Nephron (organoid): Measurements from ENCODE around the gene PSMC5.
"Not testable (repeated sequence)": the region's sequence is repeated elsewhere in the genome, so short reads cannot be mapped to it uniquely, and the experiment has no call there.

ENCODE experiments used
- H3K27ac Mint-ChIP-seq, 3 experiments: 2 replicates each; pipeline ENCODE4 v1.8.0; 2020; ENCODE audit warnings: mixed read lengths in 3 of 3, mild to moderate bottlenecking in 2 of 3, moderate library complexity in 1 of 3
- H3K27me3 Mint-ChIP-seq: 2 replicates; pipeline ENCODE4 v1.8.0; 2021; ENCODE audit warnings: low read depth, mild to moderate bottlenecking, moderate library complexity, mixed read lengths
- H3K36me3 Mint-ChIP-seq: 2 replicates; pipeline ENCODE4 v1.8.0; 2020; ENCODE audit warnings: low read depth, mixed read lengths
- H3K4me1 Mint-ChIP-seq: 2 replicates; pipeline ENCODE4 v1.8.0; 2020; ENCODE audit warnings: mixed read lengths
- H3K4me3 Mint-ChIP-seq, 3 experiments: 2 replicates each; pipeline ENCODE4 v1.8.0; 2020; ENCODE audit warnings: mild to moderate bottlenecking in 3 of 3, mixed read lengths in 3 of 3, moderate library complexity in 2 of 3
- H3K9me3 Mint-ChIP-seq: 2 replicates; pipeline ENCODE4 v1.8.0; 2020; ENCODE audit warnings: mixed read lengths
- TF ChIP-seq, protein P1 (sequence below), 3 experiments: fragments of 200-600 bp; sonication (generic); IDR thresholded peaks; one replicate each; pipeline ENCODE4 v1.5.0; 2021; ENCODE audit warnings: antibody characterized with exemption in 3 of 3; ENCODE audit not compliant: unreplicated experiment in 3 of 3

Gene PSMC5

DNA sequence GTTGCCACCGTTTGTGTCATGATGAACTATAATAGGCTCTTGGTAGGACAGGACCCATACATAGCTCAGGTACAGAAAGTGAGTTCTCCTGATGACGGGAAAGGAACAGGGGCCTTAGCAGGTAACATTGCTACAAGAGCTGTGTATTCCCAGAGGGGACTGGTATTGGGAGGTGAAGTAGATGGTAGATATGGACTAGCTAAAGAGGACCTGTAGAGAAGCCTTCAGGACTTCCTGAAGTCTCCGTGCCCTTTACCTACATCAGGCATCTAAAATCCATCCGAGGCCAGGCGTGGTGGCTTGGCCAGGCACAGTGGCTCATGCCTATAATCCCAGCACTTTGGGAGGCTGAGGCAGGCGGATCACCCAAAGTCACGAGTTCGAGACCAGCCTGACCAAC lies 28.0 kb downstream of the PSMC5 start:
- no peak overlapping the region for H3K27ac Mint-ChIP-seq
- H3K4me3 Mint-ChIP-seq = no peak overlapping the region
- H3K9me3 Mint-ChIP-seq = no peaks in the 10 kb centered on the region
- no peaks in the 10 kb centered on the region for H3K36me3 Mint-ChIP-seq
- H3K27me3 Mint-ChIP-seq = peaks cover 25% of the 10 kb centered on the region
- no peaks in the 10 kb centered on the region for H3K4me1 Mint-ChIP-seq
- TF ChIP-seq, protein P1, sequence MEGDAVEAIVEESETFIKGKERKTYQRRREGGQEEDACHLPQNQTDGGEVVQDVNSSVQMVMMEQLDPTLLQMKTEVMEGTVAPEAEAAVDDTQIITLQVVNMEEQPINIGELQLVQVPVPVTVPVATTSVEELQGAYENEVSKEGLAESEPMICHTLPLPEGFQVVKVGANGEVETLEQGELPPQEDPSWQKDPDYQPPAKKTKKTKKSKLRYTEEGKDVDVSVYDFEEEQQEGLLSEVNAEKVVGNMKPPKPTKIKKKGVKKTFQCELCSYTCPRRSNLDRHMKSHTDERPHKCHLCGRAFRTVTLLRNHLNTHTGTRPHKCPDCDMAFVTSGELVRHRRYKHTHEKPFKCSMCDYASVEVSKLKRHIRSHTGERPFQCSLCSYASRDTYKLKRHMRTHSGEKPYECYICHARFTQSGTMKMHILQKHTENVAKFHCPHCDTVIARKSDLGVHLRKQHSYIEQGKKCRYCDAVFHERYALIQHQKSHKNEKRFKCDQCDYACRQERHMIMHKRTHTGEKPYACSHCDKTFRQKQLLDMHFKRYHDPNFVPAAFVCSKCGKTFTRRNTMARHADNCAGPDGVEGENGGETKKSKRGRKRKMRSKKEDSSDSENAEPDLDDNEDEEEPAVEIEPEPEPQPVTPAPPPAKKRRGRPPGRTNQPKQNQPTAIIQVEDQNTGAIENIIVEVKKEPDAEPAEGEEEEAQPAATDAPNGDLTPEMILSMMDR (IDR thresholded peaks at IDR 0.05; ENCODE audit: unreplicated experiment in 3 of 3) = no peak

DNA sequence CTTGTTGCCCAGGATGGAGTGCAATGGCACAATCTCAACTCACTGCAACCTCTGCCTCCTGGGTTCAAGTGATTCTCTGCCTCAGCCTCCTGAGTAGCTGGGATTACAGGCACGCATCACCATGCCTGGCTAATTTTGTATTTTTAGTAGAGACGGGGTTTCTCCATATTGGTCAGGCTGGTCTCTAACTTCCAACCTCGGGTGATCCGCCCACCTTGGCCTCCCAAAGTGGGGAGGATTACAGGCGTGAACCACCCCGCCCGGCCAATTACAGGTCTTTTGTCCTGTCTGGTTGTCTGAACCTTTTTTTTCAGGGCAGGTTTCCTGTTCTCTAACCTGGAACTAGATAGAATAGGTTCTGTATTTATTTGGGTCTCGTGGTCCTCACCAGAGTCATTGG lies 29.2 kb downstream of the PSMC5 start:
- H3K9me3 Mint-ChIP-seq, H3K4me1 Mint-ChIP-seq, H3K27ac Mint-ChIP-seq, H3K4me3 Mint-ChIP-seq, H3K36me3 Mint-ChIP-seq: not testable (repeated sequence)
- peaks cover 26% of the 10 kb centered on the region for H3K27me3 Mint-ChIP-seq

DNA sequence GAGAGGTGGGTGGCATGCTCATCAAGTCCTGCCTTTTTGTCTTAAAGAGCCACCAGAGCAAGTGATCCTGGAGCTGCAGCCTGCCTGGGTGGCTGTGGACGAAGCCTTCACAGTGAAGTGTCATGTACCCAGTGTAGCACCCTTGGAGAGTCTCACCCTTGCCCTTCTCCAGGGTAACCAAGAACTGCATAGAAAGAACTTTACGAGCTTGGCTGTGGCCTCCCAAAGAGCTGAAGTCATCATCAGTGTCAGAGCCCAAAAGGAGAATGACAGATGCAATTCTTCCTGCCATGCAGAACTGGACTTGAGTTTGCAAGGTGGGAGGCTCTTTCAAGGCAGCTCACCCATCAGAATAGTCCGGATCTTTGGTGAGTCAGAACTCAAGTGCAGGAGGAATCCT lies 32.0 kb downstream of the PSMC5 start:
- Mint-ChIP-seq H3K27me3 (peaks cover 26% of the 10 kb centered on the region), H3K27ac (no peak overlapping the region), H3K4me1 (no peaks in the 10 kb centered on the region), H3K36me3 (no peaks in the 10 kb centered on the region), H3K9me3 (no peaks in the 10 kb centered on the region), H3K4me3 (no peak overlapping the region)
- TF ChIP-seq, protein P1 (IDR thresholded peaks at IDR 0.05; ENCODE audit: unreplicated experiment in 3 of 3) = no peak

DNA sequence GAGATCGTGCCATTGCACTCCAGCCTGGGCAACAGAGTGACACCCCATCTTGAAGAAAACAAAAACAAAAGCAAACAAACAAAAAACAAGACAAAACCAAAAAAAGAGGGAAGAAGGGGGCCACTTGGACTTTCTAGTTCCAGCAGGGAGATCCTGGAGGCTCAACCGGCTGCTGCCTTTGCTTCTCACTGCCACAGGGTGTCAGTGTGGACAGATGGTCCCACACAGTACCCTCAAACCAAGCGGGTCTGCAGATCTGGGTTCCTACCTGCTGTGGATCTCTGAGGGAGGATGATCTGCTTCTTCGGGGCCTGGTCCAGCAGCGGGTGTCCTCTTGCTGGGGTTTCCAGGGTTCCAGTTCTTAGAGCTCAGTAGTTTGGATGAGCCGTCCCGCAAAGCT lies 39.4 kb downstream of the PSMC5 start:
- not testable (repeated sequence) for H3K4me3 Mint-ChIP-seq, H3K27me3 Mint-ChIP-seq, H3K4me1 Mint-ChIP-seq, H3K9me3 Mint-ChIP-seq, H3K36me3 Mint-ChIP-seq, H3K27ac Mint-ChIP-seq

DNA sequence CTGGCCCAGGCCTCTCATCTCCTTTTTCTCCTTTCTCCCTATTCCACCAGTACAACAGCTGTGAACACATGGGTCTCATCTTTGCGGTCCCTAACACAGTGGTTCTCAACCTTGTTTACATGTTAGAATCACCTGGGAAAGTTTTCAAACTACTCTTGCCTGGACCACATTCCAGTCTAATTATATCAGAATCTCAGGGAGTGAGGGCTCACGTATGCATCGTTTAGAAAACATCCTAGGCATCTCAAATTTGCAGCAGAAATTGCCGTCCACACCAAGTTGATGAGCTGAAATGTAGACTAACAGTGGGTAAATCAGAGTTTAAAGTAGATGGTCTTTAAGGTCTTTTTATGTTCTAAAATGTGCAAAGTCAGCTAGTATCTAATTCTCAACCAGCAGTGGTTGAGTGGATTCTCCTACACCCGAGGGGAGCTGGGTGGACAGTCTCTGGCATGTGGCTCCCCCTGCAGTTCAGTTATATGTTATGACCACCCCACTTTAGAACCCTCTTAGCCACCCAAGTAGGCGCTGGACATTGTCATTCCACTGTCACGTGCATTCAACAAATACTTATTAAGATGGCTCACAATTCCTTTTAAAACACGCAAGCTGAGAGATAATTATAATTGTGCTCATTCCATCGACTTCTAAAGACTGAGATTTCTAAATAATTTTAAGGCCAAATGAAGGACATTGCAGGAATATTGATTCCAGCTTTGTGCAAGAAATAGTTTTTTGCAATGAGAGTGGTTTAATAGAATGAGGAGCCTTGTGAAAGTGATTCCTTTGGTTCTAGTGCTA lies 42.5 kb downstream of the PSMC5 start:
- H3K4me1 Mint-ChIP-seq, H3K4me3 Mint-ChIP-seq, H3K36me3 Mint-ChIP-seq, H3K27ac Mint-ChIP-seq, H3K9me3 Mint-ChIP-seq, H3K27me3 Mint-ChIP-seq: not testable (repeated sequence)

DNA sequence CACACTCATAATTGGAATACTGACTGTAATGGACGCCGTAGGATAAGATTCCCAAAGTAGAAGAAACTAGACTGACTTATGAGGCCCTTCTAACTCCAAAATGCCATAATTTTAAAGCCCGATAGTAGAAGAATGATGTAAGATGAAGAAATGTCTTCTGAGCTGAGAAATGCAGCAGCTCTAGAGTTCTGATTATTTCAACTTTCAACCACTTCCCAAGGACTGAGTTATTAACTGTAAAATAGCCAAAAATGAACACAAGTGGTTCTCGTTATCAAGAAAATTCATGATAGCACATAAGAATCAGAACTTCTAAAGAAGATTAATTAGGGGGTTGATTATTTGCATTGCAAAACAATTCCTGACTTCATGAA lies 43.0 kb downstream of the PSMC5 start:
- not testable (repeated sequence) for H3K4me3 Mint-ChIP-seq, H3K27ac Mint-ChIP-seq, H3K4me1 Mint-ChIP-seq, H3K9me3 Mint-ChIP-seq, H3K36me3 Mint-ChIP-seq, H3K27me3 Mint-ChIP-seq

DNA sequence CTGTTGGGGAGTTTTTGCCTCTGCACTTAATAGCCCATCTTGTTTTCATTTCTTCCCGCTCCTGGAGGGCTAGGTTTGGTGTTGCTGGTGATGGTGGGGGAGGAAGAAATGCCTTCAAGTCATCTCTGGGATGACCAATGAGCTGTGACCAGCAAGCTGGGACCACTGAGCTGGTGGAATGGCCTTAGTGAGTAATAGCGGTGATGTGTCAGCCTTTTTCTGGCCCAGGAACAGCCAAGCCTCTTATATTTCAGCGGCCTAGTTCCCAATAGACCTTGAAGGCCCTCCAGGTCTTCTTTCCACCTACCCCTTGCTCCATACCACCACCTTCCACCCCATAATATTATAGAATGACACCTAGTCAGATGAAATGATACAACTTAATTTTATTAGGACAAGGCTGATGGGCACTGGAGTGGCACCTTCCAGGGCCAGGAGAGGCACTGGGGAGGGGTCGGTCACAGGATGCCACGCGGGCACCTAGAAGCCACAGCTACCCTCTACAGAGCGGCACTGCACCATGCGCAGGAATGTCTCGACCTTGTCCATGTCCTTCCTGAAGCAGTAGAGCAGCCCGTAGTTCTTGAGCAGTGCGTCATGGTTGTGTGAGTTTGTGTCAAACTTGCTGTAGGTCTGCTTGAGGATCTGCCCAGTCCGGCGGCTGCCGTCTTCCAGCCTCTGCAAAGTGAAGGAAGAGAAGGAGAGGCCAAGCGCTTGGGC lies 44.6 kb downstream of the PSMC5 start:
- not testable (repeated sequence) for H3K4me3 Mint-ChIP-seq, H3K27me3 Mint-ChIP-seq, H3K36me3 Mint-ChIP-seq, H3K9me3 Mint-ChIP-seq, H3K27ac Mint-ChIP-seq, H3K4me1 Mint-ChIP-seq

DNA sequence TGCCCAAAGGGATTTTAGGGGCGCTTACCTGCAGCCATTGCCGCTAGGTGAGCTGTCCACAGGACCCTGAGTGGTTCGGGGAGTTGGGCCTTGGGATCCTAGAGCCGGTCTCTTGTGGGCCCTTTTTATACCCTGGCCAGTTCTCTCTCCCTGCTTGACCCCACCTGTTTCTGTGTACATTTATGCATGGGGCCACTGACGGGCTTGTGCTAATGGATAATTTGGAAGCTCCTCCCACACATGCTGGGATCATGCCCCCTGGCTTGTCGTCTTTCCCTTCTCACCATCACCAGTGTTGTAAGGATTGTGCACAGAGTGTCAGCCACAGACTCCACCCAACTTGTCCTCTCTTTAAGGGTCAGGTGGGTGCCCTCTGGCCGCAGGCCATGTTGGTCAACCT lies 46.3 kb downstream of the PSMC5 start, which contains the start of gene CSH2:
Gene CSH2 (minus strand): TSS at position 101 of the 400 bp plus-strand sequence. CDS start 63 bp downstream, at position 38.
- not testable (repeated sequence) for H3K9me3 Mint-ChIP-seq, H3K27ac Mint-ChIP-seq, H3K36me3 Mint-ChIP-seq, H3K4me1 Mint-ChIP-seq, H3K4me3 Mint-ChIP-seq
- peaks cover 12% of the 10 kb centered on the region for H3K27me3 Mint-ChIP-seq

DNA sequence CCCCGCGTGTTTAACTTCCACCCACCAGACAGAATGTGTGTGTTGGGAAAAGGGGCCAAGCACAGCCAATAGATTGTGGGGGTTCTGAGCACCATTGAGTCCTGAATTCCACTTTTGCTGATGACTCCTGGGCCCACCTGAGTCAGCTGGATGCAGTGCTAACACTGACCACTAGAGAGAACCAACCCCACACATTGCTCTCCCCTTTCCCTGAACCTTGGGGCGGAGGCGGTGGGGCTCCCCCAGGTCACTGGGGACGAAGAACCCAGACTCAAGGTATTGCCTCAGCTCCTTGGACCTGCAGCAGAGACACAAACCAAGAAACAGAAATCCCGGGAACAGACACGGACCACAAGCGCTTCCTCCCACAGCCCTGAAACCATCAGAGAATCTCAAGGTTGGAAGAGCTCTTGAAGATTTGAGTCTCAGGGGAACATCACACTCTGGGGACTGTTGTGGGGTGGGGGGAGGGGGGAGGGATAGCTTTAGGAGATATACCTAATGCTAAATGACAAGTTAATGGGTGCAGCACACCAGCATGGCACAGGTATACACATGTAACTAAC lies 46.9 kb downstream of the PSMC5 start:
- peaks cover 16% of the 10 kb centered on the region for H3K27me3 Mint-ChIP-seq
- H3K27ac Mint-ChIP-seq, H3K36me3 Mint-ChIP-seq, H3K4me1 Mint-ChIP-seq, H3K9me3 Mint-ChIP-seq, H3K4me3 Mint-ChIP-seq: not testable (repeated sequence)

DNA sequence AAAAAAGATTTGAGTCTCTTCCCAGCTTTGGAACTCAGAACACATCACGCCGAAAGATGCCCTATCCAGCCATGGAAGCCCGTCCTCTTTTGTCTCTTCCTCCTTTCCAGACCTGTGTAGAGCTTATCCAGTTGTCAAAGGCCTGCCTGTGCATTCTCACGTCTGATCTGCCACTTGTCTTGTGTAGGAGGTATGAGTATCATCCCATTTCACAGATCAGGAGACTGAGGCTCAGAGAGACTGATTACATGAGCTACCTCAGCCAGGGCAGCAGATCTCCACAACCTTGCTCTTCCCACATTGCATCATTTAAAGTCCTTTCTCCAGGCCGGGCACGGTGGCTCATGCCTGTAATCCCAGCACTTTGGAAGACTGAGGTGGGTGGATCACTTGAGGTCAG lies 47.5 kb downstream of the PSMC5 start:
- H3K4me3 Mint-ChIP-seq, H3K4me1 Mint-ChIP-seq, H3K27ac Mint-ChIP-seq, H3K9me3 Mint-ChIP-seq, H3K36me3 Mint-ChIP-seq: not testable (repeated sequence)
- H3K27me3 Mint-ChIP-seq = peaks cover 16% of the 10 kb centered on the region

DNA sequence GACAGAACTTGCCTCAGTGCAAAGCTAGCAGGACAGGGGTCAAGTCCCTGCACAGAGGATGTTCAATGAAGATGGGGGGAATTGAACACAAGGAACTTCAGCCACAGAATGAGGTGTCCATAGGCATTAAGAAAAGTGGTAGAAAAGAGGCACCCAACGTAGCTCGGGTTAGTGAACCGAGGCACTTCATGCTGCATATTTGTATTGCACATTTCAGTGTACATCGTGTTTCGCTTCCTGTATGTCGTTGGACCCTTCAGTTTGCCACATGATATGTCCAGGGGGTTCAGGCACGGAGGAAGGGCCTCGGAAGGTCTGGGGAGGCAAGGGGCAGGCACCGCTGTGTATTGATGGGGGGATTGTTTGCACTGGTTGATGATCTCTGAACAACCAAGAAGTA lies 51.2 kb downstream of the PSMC5 start:
- H3K9me3 Mint-ChIP-seq, H3K4me3 Mint-ChIP-seq, H3K27ac Mint-ChIP-seq, H3K36me3 Mint-ChIP-seq, H3K4me1 Mint-ChIP-seq: not testable (repeated sequence)
- H3K27me3 Mint-ChIP-seq = peaks cover 16% of the 10 kb centered on the region
